NCI-H2171 (cell line): ENCODE data around the gene ABTB2.
"Not testable (repeated sequence)": the region's sequence is repeated elsewhere in the genome, so short reads cannot be mapped to it uniquely, and the experiment has no call there.

Source experiments
- DNase-seq: peaks from one replicate; lab custom pipeline; 2025; lab: John Stamatoyannopoulos, UW

Gene ABTB2

DNA sequence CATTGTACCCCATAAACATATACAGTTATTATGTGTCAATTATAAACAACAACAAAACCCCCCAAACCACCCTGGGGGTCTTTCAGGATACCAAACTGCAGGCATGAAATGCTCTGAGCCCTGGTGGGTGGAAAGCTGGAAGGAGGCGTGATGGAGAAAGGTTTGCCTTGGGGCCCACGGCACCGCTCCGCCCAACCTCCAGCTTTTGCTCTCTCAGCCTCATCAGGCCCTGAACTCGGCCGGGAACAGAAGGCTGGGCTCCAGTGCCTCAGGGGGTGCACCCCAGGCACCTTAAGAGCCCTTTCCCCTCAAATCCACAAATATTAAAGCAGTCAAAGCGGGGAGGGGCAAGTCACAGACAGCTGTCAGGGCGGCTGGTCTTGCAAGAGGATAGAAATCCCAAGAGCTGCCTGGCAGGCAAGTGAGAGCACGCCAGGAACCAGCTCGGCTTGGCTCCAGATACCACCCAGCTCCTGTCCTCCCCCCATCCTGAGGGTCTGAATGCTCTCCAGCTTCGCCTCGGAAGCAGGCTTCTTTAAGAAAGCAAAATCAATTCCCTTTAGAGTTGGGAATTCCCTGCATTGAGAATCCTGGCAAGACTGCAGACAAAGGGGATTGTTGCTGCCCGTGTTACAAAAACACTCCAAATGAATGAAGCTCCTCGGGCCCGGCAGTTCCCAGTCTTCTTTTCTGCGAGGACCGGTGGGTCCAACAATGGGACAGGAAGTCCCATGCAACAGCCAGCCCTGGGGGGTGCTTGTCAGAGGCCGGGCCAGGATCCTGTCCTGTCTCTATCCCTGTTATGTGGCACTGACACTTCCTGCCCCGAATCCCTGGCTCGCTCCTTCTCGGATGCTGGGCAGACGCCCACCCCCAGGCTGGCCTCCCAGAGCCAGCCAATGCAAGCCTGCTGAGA lies 171.6 kb downstream of the ABTB2 start:
- DNase-seq: peak; percentile 98

DNA sequence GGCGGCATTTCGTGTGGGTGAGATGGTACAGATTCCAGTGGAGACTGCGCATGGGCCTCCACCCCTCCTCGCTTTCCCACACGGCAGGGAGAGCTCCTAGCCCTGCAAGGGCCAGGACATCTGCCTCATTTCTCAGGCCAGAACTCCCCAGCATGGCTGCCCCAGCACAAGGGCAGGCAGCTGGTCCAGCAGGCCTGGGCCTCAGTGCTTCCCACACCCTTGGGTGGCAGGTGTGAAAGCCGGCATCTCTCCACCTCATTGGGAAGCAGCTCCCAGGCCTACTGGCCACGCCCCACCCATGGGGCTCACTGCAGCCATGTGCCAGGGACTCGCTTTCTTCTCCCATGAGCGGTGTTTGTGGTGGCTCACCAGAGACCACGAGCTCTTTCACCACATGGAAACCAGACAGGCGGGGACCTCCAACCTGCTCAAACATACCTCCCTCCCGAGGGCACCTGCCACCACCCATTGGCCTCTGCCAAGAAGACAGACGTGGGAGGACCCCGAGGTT lies 173.2 kb downstream of the ABTB2 start:
- no peak for DNase-seq

DNA sequence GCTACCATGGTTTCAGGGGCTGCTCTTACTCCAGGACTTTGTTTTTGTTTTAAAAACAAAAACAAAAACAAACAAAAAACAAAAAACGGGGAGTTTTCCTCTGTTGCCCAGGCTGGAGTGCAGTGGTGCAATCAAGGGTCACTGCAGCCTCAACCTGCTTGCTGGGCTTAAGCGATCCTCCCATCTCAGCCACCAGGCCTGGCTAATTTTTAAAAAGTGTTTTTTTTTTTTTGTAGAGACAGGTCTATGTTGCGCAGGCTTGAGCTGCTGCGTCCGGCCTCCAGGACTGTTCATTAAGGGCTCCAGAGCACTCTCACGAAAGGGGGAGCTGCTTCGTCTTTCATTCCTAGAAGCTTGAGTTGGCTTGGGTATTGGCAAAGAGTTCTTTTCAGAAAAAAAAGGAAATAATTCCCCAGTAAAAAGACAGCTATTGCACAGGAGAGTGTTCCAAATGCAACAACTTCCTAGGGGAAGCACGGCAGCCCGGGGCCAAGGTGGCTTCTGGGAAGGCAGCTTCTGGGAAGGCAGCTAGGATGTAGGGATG lies 173.9 kb downstream of the ABTB2 start:
- no peak for DNase-seq

DNA sequence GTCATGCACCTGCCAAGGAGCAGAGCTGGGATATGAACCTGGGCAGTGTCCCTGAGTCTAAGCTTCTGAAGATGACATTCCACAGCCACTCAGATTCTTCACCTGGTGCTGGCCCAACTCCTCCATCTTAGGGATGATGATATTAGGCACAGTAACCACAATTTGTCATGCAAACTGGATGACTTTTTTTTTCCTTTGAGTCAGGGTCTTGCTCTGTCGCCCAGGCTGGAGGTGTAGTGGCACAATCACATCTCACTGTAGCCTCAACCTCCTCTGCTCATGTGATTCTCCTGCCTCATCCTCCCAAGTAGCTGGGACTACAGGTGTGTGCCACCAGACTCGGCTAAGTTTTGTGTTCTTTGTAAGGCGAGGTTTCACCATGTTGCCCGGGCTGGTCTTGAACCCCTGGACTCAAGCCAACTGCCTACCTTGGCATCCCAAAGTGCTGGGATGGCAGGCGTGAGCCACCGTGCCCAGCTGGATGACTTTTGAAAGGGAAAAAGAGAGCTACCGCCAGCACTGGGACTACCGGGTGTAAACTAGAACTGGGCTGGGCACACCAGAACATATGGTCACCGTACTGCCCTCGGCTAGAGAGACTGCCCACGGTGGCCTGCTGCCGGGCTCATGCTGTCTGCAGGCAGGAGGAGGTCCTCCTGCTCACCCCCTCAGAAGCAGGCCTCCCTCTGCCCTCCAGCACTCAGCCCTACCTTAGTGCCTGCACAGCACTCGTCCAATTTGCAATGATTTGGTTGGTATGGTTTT lies 174.7 kb downstream of the ABTB2 start:
- no peak for DNase-seq

DNA sequence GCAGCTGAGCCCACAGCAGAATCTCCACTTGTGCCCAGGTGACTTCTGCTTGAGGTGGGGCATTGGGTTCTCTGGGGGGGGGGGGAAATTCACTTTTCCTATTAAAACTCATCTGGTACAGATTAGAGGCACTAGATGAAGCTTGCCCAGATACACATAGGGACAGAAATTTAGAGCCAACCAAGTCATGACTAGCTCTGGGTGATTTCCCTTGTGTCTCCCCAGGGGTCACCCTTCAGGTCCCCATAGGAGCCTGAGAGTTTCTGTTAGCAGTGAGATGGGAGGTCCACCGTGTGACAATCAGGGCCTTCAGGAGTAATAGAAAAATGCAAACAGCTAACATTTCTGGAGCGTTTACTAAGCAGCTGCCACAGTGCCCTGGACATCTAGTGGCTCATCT lies 175.4 kb downstream of the ABTB2 start:
- no peak for DNase-seq

DNA sequence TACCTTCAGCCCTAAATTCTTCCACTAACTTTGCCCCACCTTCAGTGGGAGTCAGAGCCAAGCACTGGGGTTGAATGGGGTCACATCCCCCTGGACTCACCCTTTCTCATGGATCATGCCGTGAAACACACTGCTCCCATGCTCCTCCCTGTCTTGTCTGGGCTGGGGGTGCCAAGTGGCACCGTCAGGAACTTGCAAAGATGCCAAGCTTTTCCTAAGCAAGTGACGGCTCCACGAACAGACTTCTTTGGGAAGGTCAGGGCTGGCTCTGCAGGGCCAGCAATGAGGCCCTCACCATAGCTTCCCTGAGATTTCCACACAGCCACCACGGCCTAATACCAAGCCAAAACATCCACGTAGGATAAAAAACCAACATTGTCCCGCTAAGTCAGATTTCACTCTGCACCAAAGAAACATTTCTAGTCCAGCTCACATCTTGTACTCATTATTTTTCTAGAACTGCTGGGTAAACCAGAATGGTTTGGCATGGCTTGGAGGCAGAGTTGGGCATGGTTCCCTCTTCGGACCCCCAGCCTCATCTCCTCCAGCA lies 175.9 kb downstream of the ABTB2 start:
- DNase-seq: no peak

DNA sequence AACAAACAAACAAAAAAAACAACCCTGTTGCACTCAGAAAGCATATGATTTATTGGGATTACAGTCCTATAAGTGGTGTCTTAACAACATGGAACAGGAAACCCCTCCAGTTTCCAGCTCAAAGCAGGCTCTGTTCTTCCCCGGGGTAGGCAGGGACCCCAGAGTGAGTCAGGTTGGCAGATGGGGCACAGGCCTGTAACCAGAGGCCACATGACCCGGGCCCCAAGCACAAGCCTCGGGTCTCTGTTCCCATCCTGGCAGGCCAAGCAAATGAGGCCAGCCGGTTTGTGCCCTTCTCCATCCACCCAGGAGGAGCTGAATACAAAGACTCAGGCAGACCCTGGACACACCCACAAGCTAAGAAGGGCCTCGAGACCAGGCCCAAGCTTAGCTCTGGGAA lies 176.6 kb downstream of the ABTB2 start:
- no peak for DNase-seq

DNA sequence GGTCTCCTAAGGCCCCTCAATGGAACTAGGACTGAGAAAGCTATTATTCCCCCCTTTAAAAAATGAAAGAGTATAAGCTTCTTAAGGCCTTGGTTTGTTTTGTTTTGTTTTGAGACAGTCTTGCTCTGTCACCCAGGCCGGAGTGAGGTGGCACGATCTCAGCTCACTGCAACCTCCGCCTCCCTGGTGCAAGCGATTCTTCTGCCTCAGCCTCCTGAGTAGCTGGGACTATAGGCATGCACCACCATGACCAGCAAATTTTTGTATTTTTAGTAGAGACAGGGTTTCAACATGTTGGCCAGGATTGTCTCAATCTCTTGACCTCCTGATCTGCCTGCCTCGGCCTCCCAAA lies 177.0 kb downstream of the ABTB2 start:
- DNase-seq: not testable (repeated sequence)

DNA sequence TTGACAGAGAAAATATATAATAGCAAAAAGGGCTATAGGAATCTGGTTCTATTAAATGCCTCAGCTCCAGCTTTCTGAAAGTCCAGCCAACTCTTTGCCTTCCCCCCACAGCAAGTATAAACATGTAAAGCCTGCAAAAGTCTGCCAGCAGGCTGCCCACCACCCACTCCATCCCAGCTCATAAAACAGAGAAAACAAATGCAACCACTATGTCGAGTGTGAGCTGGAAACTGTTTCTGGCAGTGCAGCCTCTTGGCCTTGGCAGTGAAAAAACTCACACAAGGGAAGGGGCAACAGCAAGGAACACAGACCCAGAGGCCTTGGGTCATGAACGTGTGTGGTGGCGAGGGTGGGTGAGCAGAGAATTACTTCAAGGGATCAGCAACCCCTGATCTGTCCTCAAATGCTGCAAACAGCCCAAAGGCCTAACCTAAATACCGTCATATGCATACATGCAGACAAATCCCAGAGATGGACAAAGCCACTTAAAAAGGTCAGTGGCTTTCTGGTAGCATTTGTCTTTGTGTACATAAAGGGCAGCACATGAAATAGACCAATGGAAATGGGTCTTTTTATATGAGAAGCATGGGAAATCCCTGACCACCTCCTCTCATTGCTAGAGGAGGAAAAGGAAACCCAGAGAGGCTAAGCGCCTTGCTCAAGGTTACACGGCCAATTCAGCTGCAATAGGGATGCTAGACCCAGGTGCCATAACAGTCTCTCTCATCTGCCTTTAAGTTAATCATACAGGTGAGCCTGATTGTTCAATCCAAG lies 177.6 kb downstream of the ABTB2 start:
- DNase-seq: no peak

DNA sequence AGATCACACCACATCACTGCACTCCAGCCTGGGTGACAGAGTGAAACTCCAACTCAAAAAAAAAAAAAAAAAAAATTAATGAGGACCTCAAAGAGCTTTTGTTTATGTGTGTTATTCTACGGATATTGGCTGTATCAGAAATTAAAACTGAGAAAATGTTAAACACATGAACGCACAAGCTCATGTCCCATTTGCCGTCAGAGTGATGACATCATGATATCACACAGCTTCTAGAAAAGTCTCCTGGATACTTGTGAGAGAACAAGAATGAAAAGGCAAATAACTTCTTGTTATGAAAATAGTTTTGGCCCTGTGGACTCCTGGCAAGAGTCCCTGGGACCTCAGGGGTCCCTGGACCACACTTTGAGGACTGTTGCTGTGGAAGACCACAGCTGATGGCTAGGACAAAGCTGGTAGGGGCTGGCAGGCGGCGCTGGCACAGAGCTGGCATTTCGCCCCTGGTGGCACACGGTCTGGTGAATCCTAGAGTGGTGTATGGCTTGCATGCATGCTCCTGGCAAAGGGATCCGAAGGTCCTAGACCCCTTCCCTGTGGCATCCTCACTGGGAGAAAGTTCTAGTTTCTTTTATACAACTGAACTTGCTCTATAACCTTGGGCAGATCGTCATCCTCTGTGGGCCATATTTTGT lies 178.7 kb downstream of the ABTB2 start:
- DNase-seq: no peak

DNA sequence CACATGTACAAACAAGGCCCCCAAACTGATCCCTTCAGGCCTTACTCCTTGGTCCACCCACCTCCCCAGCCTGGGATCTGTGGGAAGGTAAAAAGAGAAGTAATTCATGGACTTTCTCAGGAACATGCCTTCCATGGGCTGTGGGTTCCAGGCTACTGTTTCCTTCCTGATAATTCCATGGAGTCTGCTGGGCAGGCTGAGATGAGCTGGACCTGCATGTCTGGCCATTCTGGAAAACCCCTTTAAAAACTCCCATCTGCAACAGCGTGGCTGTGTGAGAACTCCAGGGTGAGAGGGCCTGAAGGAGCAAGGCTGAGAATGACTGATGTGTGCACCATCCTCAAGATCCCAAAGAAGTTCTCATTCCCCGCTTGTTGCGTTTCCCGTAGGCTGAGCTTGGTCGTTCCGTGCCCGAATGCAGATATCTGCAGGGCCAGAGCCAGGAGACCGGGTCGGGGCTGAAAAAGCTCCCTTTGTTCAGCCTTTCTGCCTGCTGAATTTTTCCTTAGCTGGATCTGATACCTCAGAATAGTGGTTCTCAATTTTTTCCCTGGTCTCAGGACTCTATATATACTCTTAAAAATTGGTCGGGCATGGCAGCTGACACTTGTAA lies 179.5 kb downstream of the ABTB2 start:
- DNase-seq: no peak

DNA sequence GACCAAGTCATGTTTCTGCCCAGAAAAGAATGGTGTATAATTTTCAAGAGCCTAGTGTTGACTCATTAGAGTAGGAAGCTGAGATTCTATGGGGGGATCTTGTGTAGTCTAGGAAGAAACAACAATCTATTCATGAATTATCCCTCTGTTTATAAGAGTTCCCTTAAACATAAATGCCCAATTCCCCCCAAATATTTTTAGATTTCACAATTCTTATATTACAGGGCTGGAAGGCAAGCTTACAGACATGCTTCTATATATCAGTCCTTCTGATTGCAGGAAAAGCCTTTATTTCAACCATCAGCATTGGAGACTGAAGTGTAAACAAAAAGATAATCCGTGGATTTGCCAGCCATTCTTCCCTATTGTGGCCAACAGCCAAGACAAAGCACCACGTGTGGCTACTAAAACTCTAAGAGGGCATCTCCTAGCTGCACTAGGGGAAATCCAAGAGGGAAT lies 181.0 kb downstream of the ABTB2 start:
- DNase-seq: no peak

DNA sequence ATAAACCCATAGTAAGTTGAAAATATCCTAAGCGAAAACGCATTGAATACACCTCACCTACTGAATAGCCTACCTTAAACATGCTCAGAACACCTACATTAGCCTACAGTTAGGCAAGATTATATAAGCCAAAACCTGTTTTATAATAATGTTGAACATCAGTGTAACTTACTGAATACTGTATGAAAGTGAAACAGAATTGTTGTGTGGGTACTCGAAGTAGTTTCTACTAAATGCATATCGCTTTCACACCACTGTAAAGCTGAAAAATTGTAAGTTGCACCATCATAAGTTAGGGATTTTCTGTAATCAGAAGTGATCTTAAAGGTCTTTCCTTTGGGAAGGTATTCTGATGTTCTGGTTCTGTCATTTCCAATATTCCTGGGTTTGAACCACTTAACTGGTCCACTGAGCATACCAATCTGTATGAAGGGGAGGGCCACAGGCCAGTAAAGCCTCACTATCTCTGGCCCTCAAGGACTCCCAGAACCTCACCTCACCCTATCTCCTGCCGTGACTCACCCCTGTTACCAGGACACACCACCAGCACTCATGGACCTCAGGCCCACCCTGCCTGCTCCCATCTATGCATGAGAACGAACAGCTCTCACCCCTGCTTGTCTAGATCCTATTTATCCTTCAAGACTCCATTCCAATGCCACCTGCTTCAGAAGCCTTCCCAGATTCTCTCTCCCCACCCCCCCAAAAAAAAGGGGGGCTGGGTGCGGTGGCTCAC lies 182.4 kb downstream of the ABTB2 start:
- DNase-seq: no peak

DNA sequence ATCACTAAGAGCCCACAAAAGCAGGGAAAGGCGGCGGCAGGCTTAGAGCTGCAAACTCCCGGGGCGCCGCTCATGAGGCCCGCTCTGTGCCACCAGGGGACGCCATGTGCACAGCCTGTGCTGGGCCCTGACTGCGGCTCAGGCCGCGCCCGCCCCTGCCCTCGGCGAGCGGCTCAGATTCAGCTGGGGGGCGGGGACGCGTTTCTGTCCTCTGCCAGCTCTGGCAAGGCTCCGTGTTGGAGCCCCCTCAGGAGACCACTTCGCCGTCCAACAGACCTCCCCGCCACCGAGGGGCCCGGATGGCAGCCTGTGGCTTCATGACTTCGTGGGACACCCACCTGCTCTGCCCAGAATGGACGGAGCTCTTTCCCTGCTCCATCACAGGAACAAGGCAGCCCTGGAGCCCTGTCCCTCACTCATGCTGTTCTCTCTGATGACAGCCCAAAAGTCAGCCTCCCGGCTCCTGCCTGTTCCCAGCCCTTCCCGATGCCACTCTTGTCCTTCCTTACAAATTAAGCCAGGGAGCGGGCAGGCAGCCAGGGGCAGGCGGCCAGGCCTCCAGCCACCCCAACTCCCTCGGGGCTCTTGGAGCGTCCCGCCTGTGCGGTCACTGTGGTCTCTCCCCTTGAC lies 183.3 kb downstream of the ABTB2 start:
- DNase-seq: peak; percentile 89

DNA sequence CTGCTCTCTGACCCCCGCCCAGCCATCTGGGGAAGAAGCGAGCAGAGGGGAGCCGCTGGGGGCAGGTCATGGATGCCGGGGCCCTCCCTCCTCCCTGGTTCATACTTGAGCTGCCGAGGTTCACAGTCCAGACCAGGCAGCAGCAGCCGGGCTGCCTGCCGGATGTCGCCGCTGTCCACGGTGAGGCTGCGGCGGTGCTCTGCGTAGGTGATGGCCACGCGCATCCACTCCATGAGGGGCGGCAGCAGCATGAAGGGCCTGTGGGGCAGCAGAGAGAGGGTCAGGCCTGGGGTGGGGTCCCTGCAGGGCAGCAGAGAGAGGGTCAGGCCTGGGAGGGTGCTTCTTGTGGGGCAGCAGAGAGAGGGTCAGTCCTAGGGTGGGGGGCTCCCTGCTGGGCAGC lies 184.8 kb downstream of the ABTB2 start:
- DNase-seq: no peak

DNA sequence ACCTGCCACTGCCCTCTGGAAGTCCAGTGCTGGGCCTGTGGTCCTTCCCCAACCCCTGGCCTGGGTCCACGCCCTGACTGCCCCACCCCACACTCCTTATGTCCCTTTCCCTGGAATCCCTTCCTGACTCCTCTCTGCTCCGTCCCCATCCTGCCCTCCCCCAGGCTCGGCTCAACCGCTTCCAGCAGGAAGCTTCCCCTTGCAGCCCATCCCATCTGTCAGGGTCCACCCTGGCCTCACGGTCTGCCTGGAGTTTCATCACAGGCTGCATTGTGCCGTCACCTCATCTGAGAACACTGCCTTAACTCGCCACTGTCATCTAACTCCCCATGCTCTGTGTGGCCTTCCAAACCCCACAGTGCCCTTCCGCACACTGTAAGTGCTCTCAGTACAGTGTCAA lies 188.1 kb downstream of the ABTB2 start:
- DNase-seq: no peak

DNA sequence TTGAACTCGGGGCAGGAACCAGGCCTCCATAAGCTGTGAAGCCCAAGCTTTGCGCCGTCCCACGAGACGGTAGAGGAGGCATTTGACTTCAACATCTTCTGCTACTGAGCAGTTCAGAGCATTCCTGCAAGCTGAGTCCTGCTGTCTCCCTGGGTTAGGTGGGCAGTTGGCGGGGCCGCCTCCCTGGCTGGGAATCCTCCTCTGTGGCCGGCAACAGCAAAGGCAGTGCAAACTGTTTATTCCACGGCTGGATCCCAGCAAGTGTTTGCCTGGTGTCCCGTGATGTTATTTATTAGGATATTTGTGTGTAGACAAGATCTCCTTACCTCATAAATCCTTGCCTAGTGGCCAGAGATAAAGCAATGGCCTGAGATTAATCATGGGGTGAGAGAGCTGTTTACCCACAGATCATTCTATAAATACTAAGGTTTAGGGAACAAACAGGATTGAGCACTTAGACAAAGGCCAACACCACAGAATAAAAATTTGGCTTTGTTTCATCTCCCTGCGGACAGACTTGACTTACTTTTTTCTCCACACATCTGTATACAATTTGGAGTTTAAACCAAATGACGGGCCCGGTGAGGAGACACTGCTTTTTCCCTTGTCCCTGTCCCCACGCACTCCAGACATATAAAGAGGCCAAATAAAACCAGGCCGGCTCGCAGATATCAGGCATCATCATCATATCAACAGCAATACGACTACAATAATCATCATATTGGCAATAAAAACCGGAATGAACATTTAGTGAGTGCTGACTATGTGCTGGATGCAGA lies 189.0 kb downstream of the ABTB2 start:
- no peak for DNase-seq

DNA sequence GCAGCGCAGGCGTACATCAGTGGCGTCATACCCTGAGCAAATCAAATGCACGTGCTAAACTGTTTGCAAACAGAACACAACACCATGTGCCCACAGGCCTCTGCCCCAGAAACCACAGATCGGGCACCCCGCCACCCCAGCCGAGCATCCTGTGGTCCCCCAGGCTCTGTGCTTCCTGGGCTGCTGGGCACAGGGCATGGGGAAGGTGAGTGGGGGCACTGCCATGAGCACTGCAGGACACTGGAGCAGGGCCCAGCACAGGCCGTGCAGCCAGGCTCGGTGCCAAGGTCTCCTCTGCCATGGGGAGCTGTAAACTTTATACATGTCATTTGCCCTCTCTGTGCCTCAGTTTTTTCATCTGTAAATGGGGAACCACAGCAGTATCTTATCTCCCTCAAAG lies 189.8 kb downstream of the ABTB2 start:
- no peak for DNase-seq
